ENCODE data around the gene PRKCA.

PRKCA gene

DNA sequence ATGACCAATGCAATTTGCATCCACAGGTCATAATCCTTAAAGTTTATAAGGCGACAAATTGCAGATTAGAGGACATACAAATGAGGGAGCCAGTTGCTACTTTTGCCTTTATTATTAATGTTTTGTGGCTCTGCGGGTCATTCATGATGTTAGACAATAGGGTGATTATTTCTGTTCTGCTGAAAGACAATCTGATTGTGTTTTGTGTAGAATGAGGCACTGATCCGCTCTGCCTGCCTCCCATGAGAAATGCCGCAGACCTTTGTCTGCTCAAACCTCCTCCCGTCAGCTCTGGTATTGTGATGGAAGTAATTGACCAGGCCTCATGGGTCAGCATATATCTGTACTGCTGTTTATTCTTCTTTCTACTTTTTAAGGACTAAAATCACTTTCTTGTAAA, 224.9 kb downstream of the PRKCA start:
- no peak for FAIRE-seq

DNA sequence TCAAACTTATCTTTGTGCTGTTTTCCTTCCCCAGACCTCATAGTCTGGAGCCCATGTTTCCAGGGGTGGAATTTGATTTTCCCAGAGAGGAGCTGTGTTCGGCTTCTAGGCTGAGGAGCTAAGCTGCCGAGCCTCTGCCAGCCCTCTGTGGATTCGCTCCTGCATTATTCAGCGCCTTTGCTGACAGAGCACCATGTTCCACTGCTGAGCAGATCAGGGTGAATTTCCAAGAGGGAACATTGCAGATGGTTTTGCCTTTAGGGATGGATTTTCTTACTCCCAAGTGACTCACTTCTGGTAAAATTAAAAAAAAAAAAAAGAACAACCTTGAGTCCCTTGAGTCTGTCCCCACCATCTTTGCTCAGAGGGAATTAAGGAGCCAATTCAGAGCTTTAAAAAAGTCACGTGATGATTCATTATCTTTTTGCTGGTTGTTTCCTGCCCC, 229.5 kb downstream of the PRKCA start:
- FAIRE-seq: no peak

DNA sequence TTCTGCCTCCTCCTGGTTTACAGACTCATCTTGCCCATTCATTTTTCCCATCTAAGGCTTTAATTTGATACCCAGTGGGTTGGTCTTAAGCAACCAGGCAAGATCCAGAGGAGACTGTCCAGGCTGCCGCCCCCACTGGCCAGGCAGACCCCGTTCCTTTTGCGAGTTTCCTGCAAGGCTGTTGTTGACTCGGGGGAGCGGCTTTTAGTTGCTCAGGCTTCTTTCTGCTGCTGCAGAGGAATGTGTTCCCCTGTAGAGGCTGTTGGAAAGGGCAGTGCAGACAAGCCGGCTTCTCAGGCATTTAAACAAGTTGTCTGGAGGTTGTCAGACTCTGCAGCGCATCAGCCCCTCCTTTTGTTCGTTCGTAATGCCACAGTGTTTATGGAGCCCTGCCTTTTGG, 231.2 kb downstream of the PRKCA start:
- FAIRE-seq: no peak

DNA sequence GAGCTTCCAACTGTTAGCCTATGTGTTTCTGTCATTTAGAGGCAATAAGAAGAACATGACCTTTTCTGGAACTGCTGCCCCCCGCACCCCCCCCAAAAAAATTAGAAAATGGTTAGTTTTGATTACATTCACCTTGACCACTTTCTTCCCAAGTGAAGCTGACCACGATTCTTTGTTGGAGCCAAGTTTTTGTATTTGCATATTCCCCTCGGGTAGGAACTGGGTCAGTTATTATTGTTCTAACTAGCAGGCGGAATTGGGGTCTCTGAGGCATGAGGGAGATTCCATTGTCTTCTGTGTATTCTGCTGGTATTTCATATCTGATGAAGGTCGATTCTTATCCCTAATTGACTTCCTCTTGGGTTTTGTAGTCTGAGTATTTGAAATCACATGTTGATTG, 231.6 kb downstream of the PRKCA start:
- FAIRE-seq: no peak

DNA sequence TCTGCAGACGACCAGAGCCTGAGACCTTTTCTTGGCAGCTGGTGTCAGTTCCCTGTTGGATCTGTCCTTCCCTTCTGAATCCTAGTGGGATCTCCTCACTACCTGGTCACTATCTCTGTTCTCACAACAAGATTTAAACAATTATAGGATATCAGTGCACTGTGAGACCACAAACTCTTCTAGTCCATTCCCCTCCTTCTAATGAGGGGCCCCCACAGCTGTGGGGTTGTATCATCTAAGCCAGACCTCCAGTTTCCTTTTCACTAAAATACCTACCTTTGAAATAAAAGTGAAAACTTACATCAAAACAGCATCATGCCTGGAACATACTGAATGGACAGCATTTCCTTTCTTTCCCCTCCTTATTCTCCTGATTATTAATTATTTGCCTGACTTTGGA, 233.2 kb downstream of the PRKCA start:
- FAIRE-seq: no peak

DNA sequence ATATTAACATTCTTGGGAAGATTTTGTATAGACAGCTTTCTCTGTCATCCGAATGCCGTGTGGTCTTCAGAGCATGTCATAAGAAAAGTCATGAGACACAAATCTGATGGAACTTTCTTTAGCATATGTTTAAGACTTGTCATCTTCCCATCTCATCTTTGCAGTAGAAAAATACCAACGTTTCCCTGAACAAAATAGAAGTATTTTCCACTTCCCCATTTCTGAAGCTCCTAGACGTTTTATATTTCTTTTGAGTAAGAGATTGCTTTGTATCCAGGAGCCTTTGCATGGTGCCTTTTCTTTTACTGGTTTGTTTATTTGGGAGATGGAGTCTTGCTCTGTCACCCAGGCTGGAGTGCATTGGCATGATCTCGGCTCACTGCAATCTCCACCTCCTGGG, 235.1 kb downstream of the PRKCA start:
- FAIRE-seq: no peak

DNA sequence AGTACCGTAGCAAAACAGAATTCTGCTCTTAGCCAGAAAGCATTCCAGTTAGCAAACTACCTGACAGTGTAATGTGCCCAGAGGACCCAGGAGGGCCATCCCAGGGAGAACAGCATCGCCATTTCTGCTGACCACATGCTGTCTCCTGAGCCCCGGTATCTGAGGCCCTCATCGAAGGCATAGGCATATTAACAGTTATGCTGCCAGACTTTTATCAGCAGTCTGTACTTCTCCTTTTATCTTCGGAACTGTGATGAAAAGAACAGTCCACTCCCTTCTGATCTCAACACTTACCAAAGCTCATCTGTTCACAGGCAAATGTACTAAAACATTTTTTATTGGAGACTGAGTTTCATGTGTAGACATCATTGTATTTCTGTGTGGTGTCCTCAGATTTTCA, 236.4 kb downstream of the PRKCA start:
- no peak for FAIRE-seq

DNA sequence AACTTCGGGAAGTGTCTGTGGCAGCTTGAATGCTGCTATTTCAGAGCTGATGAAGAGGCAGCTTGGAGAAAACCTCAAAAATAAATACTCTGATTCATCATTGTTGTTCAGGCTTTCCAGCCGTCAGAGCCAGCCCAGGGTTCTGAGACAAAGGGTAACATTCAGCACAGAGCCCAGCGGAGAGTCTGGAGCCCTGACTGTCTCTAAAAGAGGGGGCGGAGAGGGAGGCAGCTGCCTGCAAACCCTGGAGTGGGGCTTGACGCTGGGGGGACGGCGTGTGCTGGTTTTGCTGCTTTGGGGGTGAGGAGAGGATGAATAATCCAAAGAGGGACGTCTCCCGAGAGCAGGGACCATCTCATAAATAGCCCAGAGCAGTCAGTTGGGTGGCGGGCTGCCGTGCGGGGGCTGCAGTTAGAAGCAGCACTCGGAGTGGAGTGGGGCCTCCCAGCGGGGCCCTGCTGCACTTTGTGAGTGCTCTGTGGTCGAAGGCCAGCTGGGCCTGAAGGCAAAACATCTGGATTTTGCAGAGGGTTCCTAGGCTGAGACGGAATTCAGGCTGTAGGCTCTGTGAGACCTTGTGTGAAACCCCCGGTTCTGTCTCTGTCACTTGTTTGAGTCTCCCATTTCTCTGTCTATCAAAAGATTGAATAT, 237.8 kb downstream of the PRKCA start:
- FAIRE-seq: no peak

DNA sequence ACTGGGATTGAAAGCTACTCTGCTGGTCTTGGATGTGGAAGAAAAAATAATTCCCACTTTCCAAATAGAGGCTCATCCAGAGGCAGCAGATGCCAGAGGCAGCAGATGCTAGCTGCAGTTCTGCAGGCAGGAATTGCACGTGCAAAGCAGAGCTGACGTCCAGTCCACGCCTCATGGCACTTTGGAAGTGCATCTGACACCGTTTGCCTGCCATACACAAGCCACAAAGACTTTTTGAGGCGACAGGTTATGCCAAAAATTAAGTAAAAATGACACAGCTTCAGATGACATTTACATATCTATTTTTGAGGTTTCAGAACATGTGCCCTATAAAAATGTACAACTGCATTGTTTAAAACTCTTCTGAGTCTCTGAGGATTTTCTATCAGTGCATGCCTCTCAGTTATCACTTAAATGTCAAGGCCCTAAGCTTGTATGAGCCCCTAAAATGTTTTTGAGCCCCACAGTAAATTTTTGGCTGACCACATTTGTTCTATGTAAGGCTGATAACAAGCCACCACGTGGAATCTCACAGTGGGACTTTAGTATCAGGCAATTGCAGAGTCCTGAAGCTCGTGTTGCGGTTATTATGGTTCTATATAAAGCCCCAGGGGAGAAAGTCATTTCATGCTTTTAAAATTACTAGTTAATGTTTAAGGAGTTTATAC, 239.2 kb downstream of the PRKCA start:
- FAIRE-seq: no peak

DNA sequence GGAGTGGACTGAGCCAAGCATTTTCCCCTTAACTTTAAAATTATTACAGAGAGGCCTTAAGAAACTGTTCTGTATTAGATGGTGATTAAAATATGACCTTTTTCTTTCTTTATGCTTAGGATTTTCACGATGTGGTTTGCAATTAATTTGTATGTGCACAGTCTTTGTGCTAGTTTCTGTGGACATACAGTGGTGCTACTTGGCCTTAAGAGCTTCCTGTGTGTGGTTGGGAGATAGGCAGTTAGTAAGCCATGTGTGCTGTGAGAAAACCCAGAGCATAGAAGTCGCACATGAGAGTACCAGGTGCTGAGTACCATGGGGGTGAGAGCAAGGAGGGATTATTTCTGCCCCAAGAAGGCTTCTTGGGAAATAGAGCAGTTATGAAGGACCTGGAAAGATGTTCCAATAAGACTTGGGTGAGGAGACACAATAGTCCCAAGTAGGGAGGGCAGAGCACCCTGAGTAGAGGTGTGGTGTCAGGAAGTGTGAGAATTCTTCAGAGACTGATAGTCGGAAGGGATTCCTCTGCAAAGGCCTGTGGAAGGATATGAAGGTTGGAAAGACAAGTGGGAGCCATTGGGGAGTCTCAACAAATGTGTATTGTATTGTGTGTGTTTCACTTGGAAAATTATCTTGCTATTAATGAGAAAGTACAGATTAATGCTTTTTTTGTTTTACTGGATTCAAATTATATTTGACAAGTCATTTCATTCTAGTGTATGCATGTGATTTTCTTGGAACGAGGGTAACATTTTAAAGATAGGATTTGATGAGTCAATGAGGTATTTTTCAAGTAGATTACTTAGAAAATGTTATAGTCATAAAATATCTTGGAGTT, 239.9 kb downstream of the PRKCA start:
- no peak for FAIRE-seq

DNA sequence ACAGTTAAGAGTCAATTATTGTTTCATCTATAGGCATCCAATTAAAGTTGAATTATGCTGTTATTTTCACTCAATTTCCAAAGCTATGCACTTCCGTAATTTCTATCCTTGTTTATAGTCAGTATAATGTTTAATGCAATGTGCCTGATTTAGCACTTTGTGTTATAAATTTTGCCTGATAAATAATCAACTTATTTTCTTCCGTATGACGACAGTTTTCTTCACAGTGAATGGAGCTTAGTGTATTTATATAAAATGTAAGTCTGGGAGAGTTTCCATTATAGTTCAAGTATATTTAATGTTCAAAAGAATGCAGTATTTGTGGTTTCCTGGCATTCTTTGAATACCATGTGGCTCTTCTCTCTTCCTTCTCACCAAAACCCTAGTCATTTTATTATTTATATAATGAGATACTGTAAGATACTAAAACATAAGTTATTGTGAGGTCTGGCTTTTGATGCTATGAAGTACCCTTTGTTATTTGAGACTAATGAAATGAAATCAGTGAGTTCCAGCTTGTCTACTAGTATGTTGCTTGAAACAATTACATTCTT, 240.6 kb downstream of the PRKCA start:
- FAIRE-seq: no peak

DNA sequence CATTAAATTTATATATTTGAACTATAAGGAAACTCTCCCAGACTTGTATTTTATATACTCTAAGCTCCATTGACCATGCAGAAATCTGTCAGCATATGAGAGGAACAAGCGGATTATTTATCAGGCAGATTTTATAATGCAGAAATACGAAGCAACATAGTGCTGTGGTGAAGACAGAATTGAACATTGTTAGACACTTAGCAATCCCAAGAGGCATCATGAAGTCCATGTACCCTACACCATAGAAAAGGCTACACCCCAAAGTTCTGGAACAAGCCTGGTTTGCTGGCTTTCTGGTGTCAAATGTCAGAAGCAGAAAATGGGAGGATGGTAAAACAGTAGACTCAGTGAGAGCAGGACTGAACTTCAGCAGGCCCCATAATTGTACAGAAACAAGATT, 241.1 kb downstream of the PRKCA start:
- no peak for FAIRE-seq

DNA sequence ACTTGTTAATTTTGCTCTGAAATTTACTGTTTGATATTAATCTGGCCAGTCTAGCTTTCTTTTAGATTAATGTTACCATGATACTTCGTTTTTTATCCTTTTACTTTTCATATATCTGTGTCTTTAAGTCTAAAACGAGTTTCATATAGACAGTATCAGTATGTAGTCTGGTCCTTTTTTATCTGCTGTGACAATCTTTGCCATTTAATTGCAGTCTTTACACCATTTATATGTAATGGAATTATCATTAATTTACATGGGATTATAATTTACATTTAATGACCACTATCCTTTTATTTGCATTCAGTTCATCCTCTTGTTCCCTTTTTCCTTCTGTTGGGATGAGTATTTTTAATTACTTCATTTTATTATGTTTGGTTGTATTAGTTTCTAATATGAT, 243.5 kb downstream of the PRKCA start:
- FAIRE-seq: no peak

DNA sequence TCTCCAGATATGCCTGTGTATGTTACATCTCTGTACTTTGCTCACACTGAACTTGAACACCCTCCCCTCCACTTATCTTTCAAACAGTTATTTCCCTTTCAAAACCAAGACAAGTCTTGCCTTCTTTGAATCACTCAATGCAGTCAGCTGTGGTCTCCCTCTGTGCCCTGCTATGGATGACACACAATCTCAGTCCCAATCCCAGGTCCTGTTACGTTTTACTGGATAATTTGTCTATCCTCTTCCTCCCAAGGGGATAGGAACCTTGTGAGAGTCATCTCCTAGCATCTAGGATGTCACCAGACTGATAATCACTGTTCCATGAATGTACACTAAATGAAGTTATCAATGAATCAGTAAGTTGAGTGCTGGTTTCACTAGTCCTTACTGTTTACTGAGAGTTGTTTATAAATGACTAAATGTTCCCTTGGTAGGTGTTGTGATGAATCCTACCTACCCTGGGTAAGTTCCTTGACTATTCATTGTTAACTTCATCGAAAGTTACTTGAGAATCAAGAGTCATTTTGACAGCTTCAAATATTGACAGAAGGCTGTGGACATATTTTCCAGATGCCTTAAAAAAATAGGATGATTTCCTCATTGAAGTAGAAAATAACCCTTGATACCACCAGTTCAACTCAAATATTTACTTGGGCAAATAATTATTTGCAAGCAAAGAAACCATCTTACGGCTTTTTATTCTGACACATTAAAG, 244.9 kb downstream of the PRKCA start:
- no peak for FAIRE-seq

DNA sequence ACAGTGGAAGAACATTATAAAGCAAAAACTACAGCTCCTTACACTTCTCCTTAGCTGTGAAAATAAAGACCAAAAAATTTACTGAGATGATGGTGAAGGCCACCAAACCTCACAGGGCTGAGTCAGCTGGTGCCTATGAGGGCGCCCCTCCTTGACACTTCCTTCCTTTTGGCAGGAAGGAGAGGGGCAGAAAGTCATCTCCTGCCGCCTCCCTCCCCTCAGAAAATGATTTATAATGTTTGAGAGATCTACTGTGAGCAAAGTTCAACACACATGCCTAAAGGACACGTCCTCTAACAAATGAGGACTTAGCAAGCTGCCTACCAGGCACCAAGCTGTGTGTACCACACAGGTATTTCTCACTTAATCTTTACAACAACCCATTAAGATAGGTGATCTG, 245.7 kb downstream of the PRKCA start:
- no peak for FAIRE-seq

DNA sequence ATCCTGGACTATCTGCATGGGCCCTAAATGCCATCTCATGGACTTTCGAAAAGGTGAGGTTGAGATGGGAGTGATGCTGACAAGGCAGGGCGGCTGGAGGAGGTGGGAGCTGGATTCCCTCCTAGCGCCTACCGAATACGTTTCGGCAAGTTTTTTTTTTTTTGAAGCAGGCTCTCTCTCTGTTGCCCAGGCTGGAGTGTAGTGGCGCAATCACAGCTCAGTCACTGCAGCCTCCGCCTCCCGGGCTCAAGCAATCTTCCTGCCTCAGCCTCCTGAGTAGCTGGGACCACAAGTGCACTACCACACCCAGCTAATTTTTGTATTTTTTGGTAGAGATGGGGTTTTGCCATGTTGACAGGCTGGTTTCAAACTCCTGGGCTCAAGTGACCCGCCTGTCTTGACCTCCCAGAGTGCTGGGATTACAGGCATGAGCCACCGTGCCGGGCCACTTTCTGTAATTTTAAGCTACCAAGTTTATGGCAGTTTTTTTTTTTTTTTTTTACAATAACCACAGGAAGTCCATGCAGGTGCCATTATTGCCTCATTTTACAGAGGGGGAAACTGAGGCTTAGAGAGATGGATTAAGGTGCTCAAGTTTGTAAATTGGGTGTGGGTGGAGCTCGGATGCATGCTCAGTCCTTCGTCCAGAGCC, 246.4 kb downstream of the PRKCA start:
- FAIRE-seq: no peak

DNA sequence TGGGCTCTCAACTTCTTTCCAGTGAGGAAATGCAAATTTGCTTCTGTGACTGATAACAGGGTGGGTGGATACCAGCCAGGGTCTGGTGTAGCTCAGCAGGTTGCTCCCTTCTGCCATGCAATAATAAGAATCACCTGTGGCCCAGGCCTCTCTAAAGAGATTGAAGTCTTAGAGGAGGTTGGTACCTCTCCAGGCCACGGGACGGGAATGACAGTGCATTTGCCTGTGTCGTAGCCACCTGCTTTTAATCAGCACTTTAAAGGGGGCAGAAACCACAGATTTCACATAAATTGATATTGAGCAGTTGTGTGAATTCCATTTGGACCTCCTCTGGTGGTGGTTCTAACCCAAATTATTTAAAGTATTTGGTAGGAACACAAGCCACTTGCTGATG, 246.9 kb downstream of the PRKCA start:
- FAIRE-seq: no peak

DNA sequence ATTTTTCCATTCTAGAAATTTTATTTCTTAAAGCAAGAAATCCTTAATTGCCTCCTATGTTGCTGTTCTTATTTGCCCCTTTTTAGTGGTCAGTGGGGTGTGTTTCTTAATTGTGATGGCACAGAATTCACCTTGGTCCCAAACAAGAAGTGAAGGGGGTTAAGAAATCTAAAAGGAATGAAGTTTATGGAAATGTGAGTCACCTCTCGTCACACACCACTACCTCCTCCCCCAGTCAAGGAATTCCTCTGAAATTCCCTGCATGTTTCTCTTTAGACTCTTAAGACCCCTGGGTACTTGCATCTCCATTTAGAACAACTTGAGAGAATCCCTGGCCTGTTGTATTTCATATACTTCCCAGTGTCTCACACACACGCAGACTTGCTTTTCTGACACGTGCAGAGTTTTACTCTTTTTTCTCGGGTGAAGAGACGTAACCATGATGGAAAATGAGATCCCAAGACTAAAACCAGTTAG, 247.4 kb downstream of the PRKCA start:
- no peak for FAIRE-seq

DNA sequence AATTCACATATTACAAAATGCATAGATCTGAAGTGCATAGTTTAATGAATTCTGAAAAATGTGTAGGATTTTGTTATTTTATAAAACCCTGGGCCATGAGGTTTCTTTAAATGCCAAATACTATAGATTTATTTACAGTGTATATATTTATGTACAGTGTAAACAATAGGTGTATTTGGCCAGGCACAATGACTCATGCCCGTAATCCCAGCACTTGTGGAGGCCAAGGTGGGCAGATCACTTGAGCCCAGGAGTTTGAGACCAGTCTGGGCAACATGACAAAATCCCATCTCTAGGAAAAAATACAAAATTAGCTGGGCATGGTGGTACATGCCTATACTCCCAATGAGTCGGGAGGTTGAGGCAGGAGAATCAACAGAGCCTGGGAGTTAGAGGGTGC, 249.4 kb downstream of the PRKCA start:
- no peak for FAIRE-seq

DNA sequence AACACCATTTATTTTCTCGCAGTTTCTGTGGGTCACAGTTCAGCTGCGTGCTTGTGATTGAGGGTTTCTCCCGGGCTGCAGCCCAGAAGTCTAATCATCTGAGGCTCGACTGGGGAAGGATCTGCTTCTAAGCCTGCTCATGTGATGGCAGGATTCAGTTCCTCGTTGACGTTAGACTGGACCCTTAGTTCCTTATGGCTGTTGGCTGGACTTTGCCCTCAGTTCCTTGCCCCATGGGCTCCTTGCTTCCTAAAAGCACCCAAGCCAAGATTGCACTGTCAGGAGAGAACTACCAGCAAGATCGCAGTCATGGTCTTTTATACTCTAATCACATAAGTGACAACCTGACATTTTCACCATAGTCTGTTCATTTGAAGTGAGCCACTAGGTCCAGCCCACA, 250.0 kb downstream of the PRKCA start:
- no peak for FAIRE-seq

DNA sequence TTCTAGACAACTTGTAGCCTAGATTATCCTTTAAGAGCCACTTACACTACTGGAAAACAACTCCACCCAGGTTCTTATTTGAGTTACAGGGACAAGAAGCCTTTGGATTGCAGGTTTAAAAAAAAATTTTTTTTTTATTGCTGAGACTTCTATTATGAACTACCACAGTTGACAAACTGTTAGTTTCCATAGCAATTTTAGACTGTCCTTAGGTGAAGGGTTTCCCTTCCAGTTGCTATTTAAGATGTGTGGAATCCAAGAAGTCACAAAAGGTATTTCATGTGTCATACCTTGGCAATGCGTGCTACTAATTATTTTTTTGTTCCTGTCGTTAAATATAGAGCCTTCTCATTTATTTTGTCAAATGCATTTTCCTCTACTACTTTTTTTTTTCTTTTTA, 253.2 kb downstream of the PRKCA start:
- FAIRE-seq: no peak

DNA sequence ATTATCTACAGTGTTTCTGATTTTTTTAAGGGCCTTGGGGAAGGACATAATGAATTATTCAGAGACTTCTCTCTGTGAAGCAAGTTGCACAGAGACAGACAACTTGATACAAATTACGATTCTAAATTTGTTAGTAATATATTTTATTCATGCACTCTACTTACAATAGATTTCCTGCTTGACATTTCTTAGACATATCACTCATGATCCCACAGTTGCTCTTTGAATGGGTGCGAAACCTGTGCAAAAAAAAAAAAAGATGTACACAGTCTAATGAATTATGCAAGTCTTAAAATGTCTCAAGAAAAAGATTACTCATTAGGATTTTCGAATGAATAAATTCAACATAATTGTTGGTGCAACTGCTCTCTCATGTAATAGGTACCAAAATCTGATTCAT, 254.8 kb downstream of the PRKCA start:
- FAIRE-seq: no peak

Measured in islet of Langerhans (tissue), 1 donor.